HG03432 (cell line): ENCODE data around the gene CEP97.
"Not testable (repeated sequence)": the region's sequence is repeated elsewhere in the genome, so short reads cannot be mapped to it uniquely, and the experiment has no call there.

Experiments
- ATAC-seq: cut with Tn5 transposase; IDR thresholded peaks from one replicate; pipeline ENCODE4 v1.9.1; 2021; ENCODE audit warnings: mild to moderate bottlenecking, moderate library complexity; ENCODE audit not compliant: unreplicated experiment

The CEP97 gene

GRCh38 chr3:101724329-101725193, at the start of gene CEP97:
CEP97 (plus strand) TSS chr3:101724614; CDS start chr3:101724677, 63 bp downstream.
- ATAC-seq: peak; percentile 94

- no peak for ATAC-seq
Measured at GRCh38 chr3:101675709-101676215, 48.7 kb upstream of the CEP97 start.

GRCh38 chr3:101676216-101676764, 48.1 kb upstream of the CEP97 start:
- ATAC-seq: peak; percentile 91

GRCh38 chr3:101676765-101677435, 47.5 kb upstream of the CEP97 start, which contains the start of gene ZBTB11:
ZBTB11 (minus strand) TSS chr3:101677132; CDS start chr3:101676914, 218 bp downstream.
- peak; percentile 72 for ATAC-seq

- ATAC-seq: no peak
Measured at GRCh38 chr3:101677436-101678286, 46.8 kb upstream of the CEP97 start.

- not testable (repeated sequence) for ATAC-seq
Measured at GRCh38 chr3:101678837-101679236, 45.6 kb upstream of the CEP97 start.

- ATAC-seq: no peak
Measured at GRCh38 chr3:101680466-101680865, 43.9 kb upstream of the CEP97 start.

- ATAC-seq: no peak
Measured at GRCh38 chr3:101685050-101685400, 39.4 kb upstream of the CEP97 start.

GRCh38 chr3:101685870-101686307, 38.5 kb upstream of the CEP97 start:
- no peak for ATAC-seq

- no peak for ATAC-seq
Measured at GRCh38 chr3:101687142-101687931, 37.1 kb upstream of the CEP97 start.

GRCh38 chr3:101689286-101689685, 35.1 kb upstream of the CEP97 start:
- ATAC-seq: no peak

- ATAC-seq: peak; percentile 53
Measured at GRCh38 chr3:101690972-101691371, 33.4 kb upstream of the CEP97 start.

GRCh38 chr3:101691685-101692671, 32.4 kb upstream of the CEP97 start:
- not testable (repeated sequence) for ATAC-seq

- peak; percentile 68 for ATAC-seq
Measured at GRCh38 chr3:101693540-101693939, 30.9 kb upstream of the CEP97 start.

- ATAC-seq: not testable (repeated sequence)
Measured at GRCh38 chr3:101694836-101695235, 29.6 kb upstream of the CEP97 start.

- ATAC-seq: no peak
Measured at GRCh38 chr3:101695779-101696372, 28.5 kb upstream of the CEP97 start.

- no peak for ATAC-seq
Measured at GRCh38 chr3:101701696-101702634, 22.4 kb upstream of the CEP97 start.
